ENCODE measurements around the gene RALGAPA2.

The RALGAPA2 gene

GRCh38 chr20:20409331-20409730 is 303.1 kb downstream of the RALGAPA2 start:
- Histone ChIP-seq H3K27me3 (ENCODE audit: control insufficient read depth, insufficient read depth, low read length) (no peaks in the 10 kb centered on the region), H3K9me3 (ENCODE audit: control insufficient read depth, low read length) (no peaks in the 10 kb centered on the region), H3K4me3 (ENCODE audit: low read length) (no peak overlapping the region), H3K36me3 (ENCODE audit: control insufficient read depth, insufficient read depth, low read length) (no peaks in the 10 kb centered on the region), H3K9ac (ENCODE audit: low read length) (no peak overlapping the region), H3K4me1 (ENCODE audit: control insufficient read depth, insufficient read depth, low read length) (no peaks in the 10 kb centered on the region)

- Histone ChIP-seq H3K9ac (ENCODE audit: low read length) (no peak overlapping the region), H3K4me3 (ENCODE audit: low read length) (no peak overlapping the region), H3K27me3 (ENCODE audit: control insufficient read depth, insufficient read depth, low read length) (no peaks in the 10 kb centered on the region), H3K4me1 (ENCODE audit: control insufficient read depth, insufficient read depth, low read length) (no peaks in the 10 kb centered on the region), H3K9me3 (ENCODE audit: control insufficient read depth, low read length) (no peaks in the 10 kb centered on the region), H3K36me3 (ENCODE audit: control insufficient read depth, insufficient read depth, low read length) (no peaks in the 10 kb centered on the region)
Measured at GRCh38 chr20:20407891-20408805, 304.3 kb downstream of the RALGAPA2 start.

GRCh38 chr20:20406306-20406705 is 306.1 kb downstream of the RALGAPA2 start:
- Histone ChIP-seq H3K36me3 (ENCODE audit: control insufficient read depth, insufficient read depth, low read length) (no peaks in the 10 kb centered on the region), H3K4me3 (ENCODE audit: low read length) (no peak overlapping the region), H3K4me1 (ENCODE audit: control insufficient read depth, insufficient read depth, low read length) (no peaks in the 10 kb centered on the region), H3K9ac (ENCODE audit: low read length) (no peak overlapping the region), H3K27me3 (ENCODE audit: control insufficient read depth, insufficient read depth, low read length) (no peaks in the 10 kb centered on the region), H3K9me3 (ENCODE audit: control insufficient read depth, low read length) (no peaks in the 10 kb centered on the region)

- Histone ChIP-seq H3K9ac (ENCODE audit: low read length) (no peak overlapping the region), H3K27me3 (ENCODE audit: control insufficient read depth, insufficient read depth, low read length) (no peaks in the 10 kb centered on the region), H3K4me3 (ENCODE audit: low read length) (no peak overlapping the region), H3K4me1 (ENCODE audit: control insufficient read depth, insufficient read depth, low read length) (no peaks in the 10 kb centered on the region), H3K9me3 (ENCODE audit: control insufficient read depth, low read length) (no peaks in the 10 kb centered on the region), H3K36me3 (ENCODE audit: control insufficient read depth, insufficient read depth, low read length) (no peaks in the 10 kb centered on the region)
Measured at GRCh38 chr20:20405623-20406022, 306.8 kb downstream of the RALGAPA2 start.

- Histone ChIP-seq H3K4me1 (ENCODE audit: control insufficient read depth, insufficient read depth, low read length) (no peaks in the 10 kb centered on the region), H3K36me3 (ENCODE audit: control insufficient read depth, insufficient read depth, low read length) (no peaks in the 10 kb centered on the region), H3K27me3 (ENCODE audit: control insufficient read depth, insufficient read depth, low read length) (no peaks in the 10 kb centered on the region), H3K4me3 (ENCODE audit: low read length) (no peak overlapping the region), H3K9ac (ENCODE audit: low read length) (no peak overlapping the region), H3K9me3 (ENCODE audit: control insufficient read depth, low read length) (no peaks in the 10 kb centered on the region)
Measured at GRCh38 chr20:20404633-20405032, 307.8 kb downstream of the RALGAPA2 start.

GRCh38 chr20:20401991-20402390 is 310.5 kb downstream of the RALGAPA2 start:
- no peaks in the 10 kb centered on the region for H3K4me1 ChIP-seq (ENCODE audit: control insufficient read depth, insufficient read depth, low read length)
- H3K36me3 ChIP-seq (ENCODE audit: control insufficient read depth, insufficient read depth, low read length): no peaks in the 10 kb centered on the region
- no peaks in the 10 kb centered on the region for H3K9me3 ChIP-seq (ENCODE audit: control insufficient read depth, low read length)
- H3K27me3 ChIP-seq (ENCODE audit: control insufficient read depth, insufficient read depth, low read length): no peaks in the 10 kb centered on the region
- no peak overlapping the region for H3K9ac ChIP-seq (ENCODE audit: low read length)
- H3K4me3 ChIP-seq (ENCODE audit: low read length): no peak overlapping the region

GRCh38 chr20:20399531-20400500 is 312.6 kb downstream of the RALGAPA2 start:
- H3K9ac ChIP-seq (ENCODE audit: low read length): no peak overlapping the region
- H3K36me3 ChIP-seq (ENCODE audit: control insufficient read depth, insufficient read depth, low read length): no peaks in the 10 kb centered on the region
- H3K27me3 ChIP-seq (ENCODE audit: control insufficient read depth, insufficient read depth, low read length): no peaks in the 10 kb centered on the region
- H3K9me3 ChIP-seq (ENCODE audit: control insufficient read depth, low read length): no peaks in the 10 kb centered on the region
- no peaks in the 10 kb centered on the region for H3K4me1 ChIP-seq (ENCODE audit: control insufficient read depth, insufficient read depth, low read length)
- H3K4me3 ChIP-seq (ENCODE audit: low read length): no peak overlapping the region

GRCh38 chr20:20398123-20398522 is 314.3 kb downstream of the RALGAPA2 start:
- Histone ChIP-seq H3K9ac (ENCODE audit: low read length) (no peak overlapping the region), H3K4me3 (ENCODE audit: low read length) (no peak overlapping the region), H3K36me3 (ENCODE audit: control insufficient read depth, insufficient read depth, low read length) (no peaks in the 10 kb centered on the region), H3K4me1 (ENCODE audit: control insufficient read depth, insufficient read depth, low read length) (no peaks in the 10 kb centered on the region), H3K9me3 (ENCODE audit: control insufficient read depth, low read length) (no peaks in the 10 kb centered on the region), H3K27me3 (ENCODE audit: control insufficient read depth, insufficient read depth, low read length) (no peaks in the 10 kb centered on the region)

GRCh38 chr20:20396794-20397193 is 315.6 kb downstream of the RALGAPA2 start:
- no peaks in the 10 kb centered on the region for H3K36me3 ChIP-seq (ENCODE audit: control insufficient read depth, insufficient read depth, low read length)
- H3K4me3 ChIP-seq (ENCODE audit: low read length): no peak overlapping the region
- no peaks in the 10 kb centered on the region for H3K4me1 ChIP-seq (ENCODE audit: control insufficient read depth, insufficient read depth, low read length)
- H3K9ac ChIP-seq (ENCODE audit: low read length): no peak overlapping the region
- no peaks in the 10 kb centered on the region for H3K27me3 ChIP-seq (ENCODE audit: control insufficient read depth, insufficient read depth, low read length)
- H3K9me3 ChIP-seq (ENCODE audit: control insufficient read depth, low read length): no peaks in the 10 kb centered on the region

- H3K36me3 ChIP-seq (ENCODE audit: control insufficient read depth, insufficient read depth, low read length): no peaks in the 10 kb centered on the region
- H3K4me1 ChIP-seq (ENCODE audit: control insufficient read depth, insufficient read depth, low read length): no peaks in the 10 kb centered on the region
Measured at GRCh38 chr20:20395903-20396568, 316.4 kb downstream of the RALGAPA2 start.

GRCh38 chr20:20395087-20395486 is 317.4 kb downstream of the RALGAPA2 start:
- H3K9me3 ChIP-seq (ENCODE audit: control insufficient read depth, low read length): no peaks in the 10 kb centered on the region
- H3K4me3 ChIP-seq (ENCODE audit: low read length): no peak overlapping the region
- H3K9ac ChIP-seq (ENCODE audit: low read length): no peak overlapping the region
- H3K36me3 ChIP-seq (ENCODE audit: control insufficient read depth, insufficient read depth, low read length): no peaks in the 10 kb centered on the region
- no peaks in the 10 kb centered on the region for H3K4me1 ChIP-seq (ENCODE audit: control insufficient read depth, insufficient read depth, low read length)
- H3K27me3 ChIP-seq (ENCODE audit: control insufficient read depth, insufficient read depth, low read length): no peaks in the 10 kb centered on the region

More at GRCh38 chr20:20395903-20396568, 316.4 kb downstream of the RALGAPA2 start:
- Histone ChIP-seq H3K9me3 (ENCODE audit: control insufficient read depth, low read length) (no peaks in the 10 kb centered on the region), H3K9ac (ENCODE audit: low read length) (no peak overlapping the region), H3K4me3 (ENCODE audit: low read length) (no peak overlapping the region), H3K27me3 (ENCODE audit: control insufficient read depth, insufficient read depth, low read length) (no peaks in the 10 kb centered on the region)

Data from mucosa of stomach (tissue), 1 donor.